SK-N-SH (cell line): ENCODE results near the gene SNX33.

Source experiments
- CTCF ChIP-seq: fragments of 200-600 bp; sonication (generic); IDR thresholded peaks from 2 replicates; pipeline ENCODE4 v1.6.1; 2017; ENCODE audit warnings: antibody characterized with exemption, mild to moderate bottlenecking, moderate library complexity
- EP300 ChIP-seq, 2 experiments: IDR thresholded peaks; 2 replicates each; pipeline versions ENCODE4 v1.4.0 to v1.6.1; 2012; ENCODE audit warnings: borderline replicate concordance in 1 of 2, low read depth in 1 of 2, low read length in 1 of 2
- EZH2phosphoT487 ChIP-seq: fragments of 200-600 bp; sonication (generic); IDR thresholded peaks from 2 replicates; pipeline ENCODE4 v1.6.1; 2017; ENCODE audit warnings: low read depth, mixed run types, mild to moderate bottlenecking, antibody characterized with exemption, moderate library complexity, borderline replicate concordance
- FOSL2 ChIP-seq: IDR thresholded peaks from 2 replicates; pipeline ENCODE4 v1.4.0; 2012; ENCODE audit warnings: low read depth, mild to moderate bottlenecking, moderate library complexity, borderline replicate concordance
- IRF3 ChIP-seq: fragments of 150-350 bp; IDR thresholded peaks from 2 replicates; pipeline ENCODE4 v1.6.1; 2016; ENCODE audit warnings: mild to moderate bottlenecking, low read depth, low read length
- JUND ChIP-seq: IDR thresholded peaks from 2 replicates; pipeline ENCODE4 v1.4.0; 2012
- MXI1 ChIP-seq: IDR thresholded peaks from 2 replicates; pipeline ENCODE4 v1.6.1; 2012; ENCODE audit warnings: mild to moderate bottlenecking, low read depth, low read length, improper control_type of control experiment
- REST ChIP-seq: IDR thresholded peaks from 2 replicates; pipeline ENCODE4 v1.6.1; 2012; ENCODE audit warnings: mild to moderate bottlenecking, low read depth, low read length, moderate library complexity
- SMC3 ChIP-seq: IDR thresholded peaks from 2 replicates; pipeline ENCODE4 v1.6.1; 2012; ENCODE audit warnings: low read depth, low read length, improper control_type of control experiment
- TEAD4 ChIP-seq: IDR thresholded peaks from 2 replicates; pipeline ENCODE4 v1.4.0; 2012; ENCODE audit warnings: mild to moderate bottlenecking, borderline replicate concordance; ENCODE audit not compliant: insufficient read depth
- USF1 ChIP-seq: IDR thresholded peaks from 2 replicates; pipeline ENCODE4 v1.4.0; 2012; ENCODE audit warnings: low read depth, borderline replicate concordance

GRCh38 chr15:75606711-75607699 is 40.7 kb upstream of the SNX33 start:
- TF ChIP-seq EP300 (IDR thresholded peaks at IDR 0.05; ENCODE audit: borderline replicate concordance in 1 of 2, low read depth in 1 of 2, low read length in 1 of 2) (no peak), REST (no peak), CTCF (no peak), TEAD4 (no peak), MXI1 (no peak), EZH2phosphoT487 (no peak), SMC3 (no peak), FOSL2 (no peak), IRF3 (no peak), JUND (no peak), USF1 (no peak)
